GM18502 (cell line): Measurements from ENCODE around the gene TRAPPC3.

Source experiments
- ATAC-seq: cut with Tn5 transposase; IDR thresholded peaks from one replicate; pipeline ENCODE4 v1.9.1; 2021; ENCODE audit warnings: mild to moderate bottlenecking; ENCODE audit not compliant: unreplicated experiment, poor library complexity

The TRAPPC3 gene

DNA sequence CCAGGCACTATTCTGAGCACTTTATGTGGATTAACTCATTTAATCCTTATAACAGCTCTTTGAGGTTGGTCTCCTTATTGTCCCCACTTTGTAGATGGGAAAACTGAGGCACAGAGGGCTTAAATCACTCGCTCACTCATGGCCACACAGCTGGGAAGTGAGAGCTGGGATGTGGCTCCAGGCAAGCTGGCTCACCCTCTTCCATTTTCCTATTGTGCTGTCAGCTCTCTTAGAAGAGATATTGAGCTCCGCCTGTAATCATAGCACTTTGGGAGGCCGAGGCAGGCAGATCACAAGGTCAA lies 20.4 kb downstream of the TRAPPC3 start:
- ATAC-seq: no peak

GRCh38 chr1:36128126-36128904 lies 21.0 kb downstream of the TRAPPC3 start:
- ATAC-seq: no peak

GRCh38 chr1:36126797-36127500 lies 22.3 kb downstream of the TRAPPC3 start:
- no peak for ATAC-seq

- ATAC-seq: no peak
Measured at GRCh38 chr1:36126005-36126716, 23.1 kb downstream of the TRAPPC3 start.

DNA sequence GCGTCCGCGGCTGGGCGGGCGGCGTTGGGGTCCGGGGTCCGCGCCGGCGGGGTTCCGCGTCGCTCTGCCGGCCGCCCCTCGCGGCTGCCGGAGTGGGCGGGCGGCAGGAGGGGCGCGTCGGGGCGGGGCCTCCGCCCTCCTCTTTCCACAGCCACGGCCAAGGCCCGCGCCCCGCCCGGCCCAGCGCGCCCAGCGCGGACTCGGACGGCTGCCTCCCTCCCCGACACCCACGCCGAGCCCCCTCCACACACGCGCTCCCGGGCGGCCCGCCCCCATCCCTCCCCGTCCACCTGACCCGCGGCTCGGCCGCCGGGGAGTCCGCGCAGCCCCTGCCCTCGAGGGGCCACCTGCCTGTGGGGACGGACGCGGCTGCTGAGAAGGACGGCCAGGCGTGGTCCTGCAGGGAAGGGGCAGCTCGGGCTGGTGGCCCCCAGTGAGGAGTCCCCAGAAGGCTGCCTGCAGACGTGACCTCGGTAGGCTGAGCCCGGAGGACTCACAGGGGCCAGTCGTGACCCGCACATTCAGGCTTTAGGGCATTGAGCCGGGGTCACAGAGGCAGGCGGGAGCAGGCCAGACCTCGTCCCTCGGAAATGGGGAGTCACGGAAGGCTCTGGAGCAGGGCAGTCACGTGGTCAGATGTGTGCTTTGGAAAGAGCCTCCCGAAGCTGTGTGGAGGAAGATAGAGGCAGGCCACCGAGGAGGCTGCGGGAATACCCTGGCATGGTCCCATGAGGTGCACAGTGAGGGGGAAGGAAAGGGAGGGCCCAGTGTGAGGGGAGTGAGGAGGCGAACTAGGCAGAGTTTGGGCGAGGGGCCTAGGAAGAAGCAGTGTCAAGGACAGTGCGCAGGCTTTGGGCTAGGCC lies 23.9 kb downstream of the TRAPPC3 start, which contains the start of gene COL8A2:
TSS of gene COL8A2 (minus strand) at position 94 of the 863 bp plus-strand sequence. CDS start 24,980 bp downstream, outside the sequence.
- no peak for ATAC-seq

DNA sequence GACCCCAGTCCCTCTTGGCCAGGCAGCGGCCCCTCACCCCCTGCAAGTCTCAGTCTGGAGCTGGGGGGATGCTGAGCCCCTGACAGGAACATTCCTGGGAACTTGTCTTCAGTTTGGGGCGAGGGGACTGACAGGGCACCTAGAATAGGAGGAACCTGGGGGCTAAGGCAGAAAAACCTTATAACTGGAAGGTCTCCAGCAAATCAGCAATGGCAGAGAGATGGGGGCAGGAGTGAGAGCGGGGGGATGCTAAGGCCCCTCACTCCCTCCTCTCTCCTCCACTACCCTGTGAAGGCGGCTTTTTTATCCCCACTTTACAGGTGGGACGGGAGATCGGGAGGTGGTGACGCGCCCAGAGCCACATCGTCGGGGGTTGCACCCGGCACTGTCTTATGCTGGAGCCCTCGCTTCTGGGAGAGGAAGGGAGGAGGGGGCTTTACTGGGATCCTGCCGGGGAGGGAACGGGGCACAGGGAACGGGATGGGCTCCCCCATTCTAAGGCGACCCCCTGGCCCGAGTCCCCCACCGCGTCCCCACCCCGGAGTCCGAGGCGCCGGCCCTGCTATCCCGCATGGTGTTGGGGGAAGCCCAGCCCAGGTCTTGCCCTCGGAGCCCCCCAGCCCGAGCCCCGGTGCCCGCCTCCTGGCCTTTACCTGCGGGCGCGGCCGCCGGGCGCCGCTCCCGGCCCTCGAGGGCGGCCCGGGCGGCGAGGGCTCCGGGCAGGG lies 24.7 kb downstream of the TRAPPC3 start:
- no peak for ATAC-seq

DNA sequence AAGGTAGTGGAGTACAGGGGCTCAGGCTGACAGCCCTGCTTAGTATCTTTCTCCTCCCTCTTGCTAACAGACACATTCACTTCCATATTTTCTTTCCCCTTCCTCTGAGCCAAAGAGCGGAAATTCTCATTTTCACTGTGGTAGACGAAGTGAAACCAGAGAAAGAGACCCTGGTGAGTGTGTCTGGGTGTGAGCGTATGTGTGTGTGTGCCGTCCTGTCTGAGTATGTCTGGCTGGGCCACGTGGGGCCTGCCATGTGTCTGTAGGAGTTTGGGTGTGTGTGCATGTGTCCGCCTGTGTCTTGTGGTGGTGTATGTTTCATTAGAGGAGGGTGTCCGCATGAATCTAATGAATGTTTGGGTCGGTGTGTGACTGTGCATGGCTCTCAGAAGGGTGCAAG lies 25.9 kb downstream of the TRAPPC3 start:
- no peak for ATAC-seq

GRCh38 chr1:36122062-36123030 lies 26.9 kb downstream of the TRAPPC3 start:
- no peak for ATAC-seq

DNA sequence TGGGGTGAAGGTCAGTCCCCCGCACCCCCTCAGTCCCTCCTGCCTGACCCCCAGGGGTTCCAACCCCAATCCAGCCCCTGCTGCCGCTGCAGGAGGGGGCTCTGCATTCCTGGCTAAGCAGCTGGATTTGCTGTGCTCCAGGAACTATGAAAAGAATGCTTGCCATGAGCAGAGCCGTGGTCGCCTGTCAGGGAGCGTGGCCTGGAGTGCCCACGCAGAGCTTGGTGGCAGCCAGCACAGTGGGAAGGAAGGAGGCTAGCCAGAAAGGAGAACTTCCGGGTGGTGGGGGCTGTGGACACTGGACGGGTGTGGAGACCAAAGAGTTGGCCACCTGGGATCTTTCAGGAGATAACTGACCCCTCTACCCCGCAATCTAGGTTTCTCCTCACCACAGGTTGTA lies 29.8 kb downstream of the TRAPPC3 start:
- ATAC-seq: no peak

DNA sequence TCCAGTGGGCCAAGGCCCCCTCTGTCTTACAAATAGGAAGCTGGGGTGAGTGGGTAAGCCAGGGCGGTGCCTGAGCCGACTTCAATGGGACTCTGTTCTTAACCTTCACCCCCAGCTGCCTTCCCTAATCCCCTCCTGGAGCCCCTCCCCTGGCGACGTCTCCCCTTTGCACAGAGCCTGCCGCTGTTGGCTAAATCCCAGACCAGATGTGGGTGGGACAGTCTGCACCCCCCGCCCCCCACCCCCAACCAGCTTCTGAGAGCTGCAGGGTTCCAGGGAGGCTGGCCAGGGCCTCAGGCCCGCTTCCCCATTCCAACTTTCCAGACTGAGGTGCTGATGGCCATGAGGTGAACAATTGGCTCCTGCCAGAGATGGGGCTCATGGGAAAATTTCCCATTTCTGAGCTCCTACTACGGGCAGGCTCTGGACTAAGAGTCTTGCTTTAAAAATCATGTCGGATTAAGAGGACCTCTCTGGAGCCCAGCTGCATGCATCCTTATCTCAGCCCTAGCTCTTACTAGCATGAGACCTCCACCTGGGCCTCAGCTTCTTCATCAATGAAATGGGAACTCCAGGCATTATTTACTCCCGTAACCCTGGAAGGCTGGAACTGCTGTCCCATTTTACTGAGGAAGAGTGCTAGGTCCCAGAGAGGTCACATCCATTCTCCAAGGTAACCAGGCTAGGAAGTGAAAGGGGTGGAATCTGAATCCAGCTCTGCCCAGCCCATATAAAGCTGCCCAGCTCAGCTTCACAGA lies 30.7 kb downstream of the TRAPPC3 start:
- no peak for ATAC-seq

DNA sequence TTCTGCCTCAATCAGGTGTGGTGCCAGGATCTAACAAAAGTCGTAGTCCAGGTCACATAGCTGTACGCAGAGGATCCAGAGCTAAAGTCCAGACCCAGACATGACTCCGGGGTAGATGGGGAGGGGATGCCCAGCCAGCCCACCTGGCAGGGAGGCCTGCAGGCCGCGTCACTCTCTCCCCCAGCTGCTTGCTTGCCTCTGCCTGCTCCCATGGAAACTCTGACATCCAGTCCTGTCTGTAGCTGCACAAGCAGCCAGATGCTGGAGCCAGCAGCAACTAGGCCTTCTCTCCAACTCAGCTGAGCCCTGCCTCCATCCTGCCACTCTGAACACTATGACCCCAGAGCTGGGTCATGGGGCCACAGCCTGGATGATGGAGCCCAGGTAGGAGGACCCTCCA lies 32.4 kb downstream of the TRAPPC3 start:
- no peak for ATAC-seq

- ATAC-seq: no peak
Measured at GRCh38 chr1:36115931-36116330, 33.4 kb downstream of the TRAPPC3 start.

DNA sequence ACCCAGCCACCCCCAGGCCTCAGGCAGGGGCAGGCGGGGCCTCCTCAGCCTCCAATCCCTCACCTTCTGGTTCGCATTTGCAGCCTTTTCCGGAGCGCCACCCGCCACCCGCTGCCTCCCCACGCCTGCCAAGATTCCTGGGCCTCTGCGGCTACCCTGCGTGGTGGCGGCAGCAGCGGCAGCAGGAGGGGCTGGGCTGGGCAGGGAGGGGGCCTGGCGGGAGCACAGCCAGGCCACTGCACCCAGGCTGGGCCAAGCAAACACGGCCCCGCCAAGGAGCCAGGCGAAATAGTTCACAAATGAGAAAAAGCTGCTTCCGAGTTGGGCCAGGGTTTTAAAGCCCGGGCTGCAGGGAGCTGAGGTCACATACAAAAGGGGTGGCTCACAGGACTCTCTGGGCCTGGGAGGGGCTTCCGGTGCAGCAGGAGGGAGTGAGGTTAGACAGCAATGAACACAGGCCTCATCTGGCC lies 34.1 kb downstream of the TRAPPC3 start:
- ATAC-seq: no peak

GRCh38 chr1:36114371-36114770 lies 34.9 kb downstream of the TRAPPC3 start:
- no peak for ATAC-seq

DNA sequence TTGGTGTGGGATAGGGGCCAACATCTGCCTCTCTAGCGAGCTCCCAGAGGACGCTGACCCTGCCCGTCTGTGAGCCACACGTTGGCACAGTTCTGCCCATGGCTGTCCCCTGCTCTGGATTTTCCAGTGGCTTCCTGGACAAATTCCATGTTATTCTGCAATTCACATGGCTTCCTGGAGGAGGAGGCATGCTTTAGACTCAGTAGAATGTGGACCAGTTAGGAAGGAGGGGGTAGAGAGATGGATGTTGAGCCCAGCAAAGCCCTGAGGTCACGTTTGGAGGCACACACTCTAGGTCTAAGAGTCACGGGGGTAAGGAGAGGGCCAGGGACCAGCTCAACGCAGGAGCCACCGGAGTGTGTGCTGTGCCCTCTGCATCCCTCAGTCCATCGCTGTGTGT lies 36.5 kb downstream of the TRAPPC3 start:
- no peak for ATAC-seq

GRCh38 chr1:36111151-36111550 lies 38.1 kb downstream of the TRAPPC3 start:
- no peak for ATAC-seq

GRCh38 chr1:36109041-36109679 lies 40.1 kb downstream of the TRAPPC3 start:
- no peak for ATAC-seq
